Colonic mucosa (tissue), 4 donors: ENCODE data around the gene SYT14. TPM values are rescaled to one million over a fixed set of nuclear protein-coding genes. Genes with fewer than 3 reads are reported as not detected.
"Not testable (repeated sequence)": the region's sequence is repeated elsewhere in the genome, so short reads cannot be mapped to it uniquely, and the experiment has no call there.

Experiments
- DNase-seq: peaks from one replicate; pipeline ENCODE4 v3.0.0-alpha.2; 2020
- H3K27ac ChIP-seq: fragments of 200-600 bp; one replicate; pipeline ENCODE4 v1.8.0; 2021
- H3K27me3 ChIP-seq: fragments of 200-600 bp; one replicate; pipeline ENCODE4 v1.8.0; 2021
- H3K36me3 ChIP-seq: fragments of 200-600 bp; one replicate; pipeline ENCODE4 v1.8.0; 2021
- H3K4me1 ChIP-seq: fragments of 200-600 bp; one replicate; pipeline ENCODE4 v1.8.0; 2021; ENCODE audit warnings: mild to moderate bottlenecking
- H3K4me3 ChIP-seq: fragments of 200-600 bp; one replicate; pipeline ENCODE4 v1.8.0; 2021
- H3K9ac ChIP-seq, 2 donors: one replicate each; pipeline ENCODE4 v1.7.0; 2013; ENCODE audit warnings: control low read depth in 2 of 2, low read depth in 2 of 2, low read length in 2 of 2
- H3K9me3 ChIP-seq: fragments of 200-600 bp; one replicate; pipeline ENCODE4 v1.8.0; 2021
- CTCF ChIP-seq: fragments of 200-600 bp; IDR thresholded peaks from one replicate; pipeline ENCODE4 v1.8.0; 2022; ENCODE audit warnings: antibody characterized with exemption, mild to moderate bottlenecking
- intact Hi-C: fragments of 100-400 bp; cut with DNase I; formaldehyde crosslinking; loops from one replicate; pipeline ENCODE4 v1.14.1; 2022
- total RNA-seq, 2 donors: library from RNA; stranded (reverse); fragmentation: NEBNext Ultra II Directional in 1 of 2; extraction: Animal tissue kit (Norgen Biotek cat#: 25700) in 1 of 2; gene quantifications; one replicate each; pipeline ENCODE4 v1.2.1, GENCODE V29; 2021
- donor health status: healthy.
- donor health status: DM: no; HTN: no; CAD: no.
- donor health status: DM: no; HTN: no; CAD: no.

Gene SYT14
- total RNA-seq, 2 donors from 2014 or later, result 0.03 to 0.07 TPM

GRCh38 chr1:210092366-210092765 lies 154.3 kb downstream of the SYT14 start:
- Histone ChIP-seq H3K9me3 (no peaks in the 10 kb centered on the region), H3K27me3 (no peaks in the 10 kb centered on the region), H3K4me1 (no peaks in the 10 kb centered on the region), H3K9ac (no peak overlapping the region), H3K27ac (no peak overlapping the region), H3K36me3 (no peaks in the 10 kb centered on the region), H3K4me3 (no peak overlapping the region)
- DNase-seq, result no peak
- no peak for TF ChIP-seq CTCF
- intact Hi-C loops, result no loop called here

GRCh38 chr1:210093461-210093860 lies 155.4 kb downstream of the SYT14 start:
- Histone ChIP-seq H3K27ac (no peak overlapping the region), H3K36me3 (no peaks in the 10 kb centered on the region), H3K27me3 (no peaks in the 10 kb centered on the region), H3K4me1 (no peaks in the 10 kb centered on the region), H3K4me3 (no peak overlapping the region), H3K9me3 (no peaks in the 10 kb centered on the region), H3K9ac (no peak overlapping the region)
- DNase-seq, result no peak
- no peak for TF ChIP-seq CTCF
- intact Hi-C loops, result no loop called here

GRCh38 chr1:210098356-210098755 lies 160.3 kb downstream of the SYT14 start:
- H3K36me3 ChIP-seq, result no peaks in the 10 kb centered on the region
- TF ChIP-seq CTCF, result no peak
- no peaks in the 10 kb centered on the region for H3K9me3 ChIP-seq
- H3K9ac ChIP-seq, result no peak overlapping the region
- no peaks in the 10 kb centered on the region for H3K4me1 ChIP-seq
- intact Hi-C loops, result no loop called here
- no peak for DNase-seq
- no peak overlapping the region for H3K4me3 ChIP-seq
- no peak overlapping the region for H3K27ac ChIP-seq
- no peaks in the 10 kb centered on the region for H3K27me3 ChIP-seq

- H3K9ac ChIP-seq, result no peak overlapping the region
- TF ChIP-seq CTCF, result no peak
- no peak overlapping the region for H3K4me3 ChIP-seq
- H3K4me1 ChIP-seq, result no peaks in the 10 kb centered on the region
- H3K9me3 ChIP-seq, result no peaks in the 10 kb centered on the region
- no peak overlapping the region for H3K27ac ChIP-seq
- DNase-seq, result no peak
- no peaks in the 10 kb centered on the region for H3K36me3 ChIP-seq
- H3K27me3 ChIP-seq, result no peaks in the 10 kb centered on the region
- intact Hi-C loops, result no loop called here
Measured at GRCh38 chr1:210099921-210100320, 161.9 kb downstream of the SYT14 start.

GRCh38 chr1:210104103-210104502 lies 166.1 kb downstream of the SYT14 start:
- no peak for DNase-seq
- H3K9me3 ChIP-seq, result no peaks in the 10 kb centered on the region
- no peak for TF ChIP-seq CTCF
- no peaks in the 10 kb centered on the region for H3K4me1 ChIP-seq
- intact Hi-C loops, result no loop called here
- no peaks in the 10 kb centered on the region for H3K27me3 ChIP-seq
- H3K9ac ChIP-seq, result no peak overlapping the region
- H3K27ac ChIP-seq, result no peak overlapping the region
- H3K36me3 ChIP-seq, result no peaks in the 10 kb centered on the region
- no peak overlapping the region for H3K4me3 ChIP-seq

- H3K27me3 ChIP-seq, H3K4me1 ChIP-seq, intact Hi-C loops, H3K4me3 ChIP-seq, H3K36me3 ChIP-seq, H3K9me3 ChIP-seq, DNase-seq, H3K27ac ChIP-seq, H3K9ac ChIP-seq: not testable (repeated sequence)
Measured at GRCh38 chr1:210112906-210113305, 174.9 kb downstream of the SYT14 start.
